Measurements from ENCODE around the gene CLEC7A.

CLEC7A gene

GRCh38 chr12:10140001-10140400 lies 10.0 kb upstream of the CLEC7A start:
- no peak for DNase-seq (ENCODE audit: low read depth, low spot score)

GRCh38 chr12:10136637-10137205 lies 6.7 kb upstream of the CLEC7A start:
- no peak for DNase-seq (ENCODE audit: low read depth, low spot score)

GRCh38 chr12:10135126-10135525 lies 5.1 kb upstream of the CLEC7A start:
- DNase-seq (ENCODE audit: low read depth, low spot score): no peak

GRCh38 chr12:10132850-10133370 lies 2.9 kb upstream of the CLEC7A start:
- DNase-seq (ENCODE audit: low read depth, low spot score): no peak

GRCh38 chr12:10131111-10131690 lies 1.2 kb upstream of the CLEC7A start:
- no peak for DNase-seq (ENCODE audit: low read depth, low spot score)

- no peak for DNase-seq (ENCODE audit: low read depth, low spot score)
These were observed 1.3 kb downstream of the CLEC7A start for GRCh38 chr12:10128687-10129086.

GRCh38 chr12:10126413-10126812 lies 3.6 kb downstream of the CLEC7A start:
- no peak for DNase-seq (ENCODE audit: low read depth, low spot score)

GRCh38 chr12:10122689-10123088 lies 7.3 kb downstream of the CLEC7A start:
- DNase-seq (ENCODE audit: low read depth, low spot score): no peak

- DNase-seq (ENCODE audit: low read depth, low spot score): no peak
These were observed 8.7 kb downstream of the CLEC7A start for GRCh38 chr12:10121278-10121677.

GRCh38 chr12:10119066-10119465 lies 10.9 kb downstream of the CLEC7A start:
- no peak for DNase-seq (ENCODE audit: low read depth, low spot score)

GRCh38 chr12:10115890-10116289 lies 14.1 kb downstream of the CLEC7A start:
- no peak for DNase-seq (ENCODE audit: low read depth, low spot score)

- no peak for DNase-seq (ENCODE audit: low read depth, low spot score)
These were observed 14.7 kb downstream of the CLEC7A start for GRCh38 chr12:10115311-10115710.

GRCh38 chr12:10113920-10114319 lies 16.1 kb downstream of the CLEC7A start:
- DNase-seq (ENCODE audit: low read depth, low spot score): no peak

- DNase-seq (ENCODE audit: low read depth, low spot score): no peak
These were observed 16.9 kb downstream of the CLEC7A start for GRCh38 chr12:10113075-10113474.

- no peak for DNase-seq (ENCODE audit: low read depth, low spot score)
These were observed 18.5 kb downstream of the CLEC7A start for GRCh38 chr12:10111451-10111850.

GRCh38 chr12:10110256-10110844 lies 19.6 kb downstream of the CLEC7A start:
- DNase-seq (ENCODE audit: low read depth, low spot score): no peak

GRCh38 chr12:10102322-10102721 lies 27.7 kb downstream of the CLEC7A start:
- no peak for DNase-seq (ENCODE audit: low read depth, low spot score)

GRCh38 chr12:10101648-10102220 lies 28.3 kb downstream of the CLEC7A start:
- no peak for DNase-seq (ENCODE audit: low read depth, low spot score)

- no peak for DNase-seq (ENCODE audit: low read depth, low spot score)
These were observed 28.9 kb downstream of the CLEC7A start for GRCh38 chr12:10101042-10101579.

- no peak for DNase-seq (ENCODE audit: low read depth, low spot score)
These were observed 31.2 kb downstream of the CLEC7A start, which contains the start of gene CLEC1A for GRCh38 chr12:10098791-10099190. Gene CLEC1A (minus strand): TSS chr12:10098985. CDS start chr12:10098922, 63 bp downstream.

- no peak for DNase-seq (ENCODE audit: low read depth, low spot score)
These were observed 32.5 kb downstream of the CLEC7A start for GRCh38 chr12:10097521-10097920.

- no peak for DNase-seq (ENCODE audit: low read depth, low spot score)
These were observed 34.0 kb downstream of the CLEC7A start for GRCh38 chr12:10095971-10096370.
